OCI-LY3 (cell line): ENCODE measurements around the gene EDAR.

Experiments used
- CTCF ChIP-seq: fragments of 200-600, 300-600 bp; sonication (generic); IDR thresholded peaks from 2 replicates; pipeline ENCODE4 v1.5.1; 2014; ENCODE audit warnings: antibody characterized with exemption, low read length, low read depth
- EZH2phosphoT487 ChIP-seq: fragments of 200-600 bp; shearing (Covaris generic); IDR thresholded peaks from 2 replicates; pipeline ENCODE4 v1.6.1; 2018; ENCODE audit warnings: antibody characterized with exemption, mixed run types, low read depth

GRCh38 chr2:108855194-108855593 lies 133.8 kb downstream of the EDAR start:
- TF ChIP-seq CTCF: peak; percentile 53
- no peak for TF ChIP-seq EZH2phosphoT487
